ENCODE data around the gene GSTM4. TPM values are rescaled to one million over a fixed set of nuclear protein-coding genes. Genes with fewer than 3 reads are reported as not detected.

Gene GSTM4
- total and polyA plus RNA-seq, 2 of the 4 experiments (the other 2 are of a cell fraction) = 10.4 to 37.8 TPM

DNA sequence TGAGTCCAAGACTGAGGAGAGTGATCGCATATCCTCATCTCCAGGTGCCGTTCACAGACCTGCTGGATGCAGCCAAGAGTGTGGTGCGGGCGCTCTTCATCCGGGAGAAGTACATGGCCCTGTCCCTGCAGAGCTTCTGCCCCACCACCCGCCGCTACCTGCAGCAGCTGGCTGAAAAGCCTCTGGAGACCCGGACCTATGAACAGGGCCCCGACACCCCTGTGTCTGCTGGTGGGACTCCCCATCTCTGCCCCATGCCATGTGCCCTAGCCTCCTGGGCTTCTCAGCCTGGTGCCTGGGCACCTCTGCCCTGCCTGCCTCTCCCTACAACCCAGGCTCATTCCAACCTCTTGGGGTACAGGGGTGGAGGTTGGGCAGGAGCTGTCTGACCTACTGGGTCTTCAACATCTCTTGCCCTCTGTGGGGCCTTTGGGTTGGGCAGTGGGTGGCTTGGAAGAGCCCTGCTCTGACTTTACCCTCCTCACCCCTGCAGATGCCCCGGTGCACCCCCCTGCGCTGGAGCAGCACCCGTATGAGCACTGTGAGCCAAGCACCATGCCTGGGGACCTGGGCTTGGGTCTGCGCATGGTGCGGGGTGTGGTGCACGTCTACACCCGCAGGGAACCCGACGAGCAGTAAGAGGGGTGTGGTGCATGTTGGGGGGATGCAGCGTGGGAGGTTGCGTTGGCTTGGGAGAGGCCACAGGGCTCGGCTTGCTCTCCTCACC is 29.1 kb upstream of the GSTM4 start:
- no peak overlapping the region for H3K18ac ChIP-seq (ENCODE audit: low read depth, low read length)
- H2AK5ac ChIP-seq (ENCODE audit: low read depth, low read length) = no peak overlapping the region
- H3K9ac ChIP-seq (ENCODE audit: low read depth, low read length) = no peak overlapping the region
- H2BK15ac ChIP-seq (ENCODE audit: low read depth, low read length) = no peak overlapping the region
- H3K27me3 ChIP-seq (ENCODE audit: control insufficient read depth, insufficient read depth, low read length) = no peaks in the 10 kb centered on the region
- peak overlapping the region; percentile 32 for H2AFZ ChIP-seq (replicated peaks; ENCODE audit: low read length, poor library complexity)
- 97% methylated on average over 7 of the region's 21 CpGs; no CpG with 5 or more reads in 1 of the 2 experiments for WGBS, 2 experiments (ENCODE audit: extremely low coverage in 2 of 2, insufficient read length in 1 of 2)
- H3K4ac ChIP-seq (ENCODE audit: low read depth, low read length) = no peak overlapping the region
- H3K14ac ChIP-seq (replicated peaks; ENCODE audit: low read depth, low read length) = no peak overlapping the region
- no peak overlapping the region for H2BK5ac ChIP-seq (ENCODE audit: low read depth, low read length, poor library complexity, severe bottlenecking)
- H4K8ac ChIP-seq (ENCODE audit: low read depth in 2 of 2, low read length in 2 of 2) = no peak overlapping the region
- H3K56ac ChIP-seq (ENCODE audit: extremely low read depth, insufficient read depth, low read length) = no peak overlapping the region
- H3K9me3 ChIP-seq (ENCODE audit: control insufficient read depth, insufficient read depth, low read length) = no peaks in the 10 kb centered on the region
- H3K27ac ChIP-seq (ENCODE audit: insufficient read depth, low read length) = no peak overlapping the region
- ChIA-PET CTCF (no interaction called here), POLR2A (ENCODE audit: unreplicated experiment) (interaction anchor here (1.5 kb wide), 1 partner anchor 79 kb away, joined by 4 read pairs; the partner anchor contains the start of gene GNAI3)
- no peak for ATAC-seq (ENCODE audit: low read depth)
- peaks cover 14% of the 10 kb centered on the region; the same call in 1 of the 2 replicates for H3K9me1 ChIP-seq (ENCODE audit: insufficient read depth, low read length)
- H3K4me2 ChIP-seq (ENCODE audit: low read depth, low read length) = no peak overlapping the region
- no peak overlapping the region for H2BK20ac ChIP-seq (ENCODE audit: low read depth, low read length)
- peak overlapping the region; percentile 72 for H2AK9ac ChIP-seq (replicated peaks; ENCODE audit: low read depth, low read length, poor library complexity)
- H2BK120ac ChIP-seq (ENCODE audit: low read depth, low read length) = no peak overlapping the region
- H3K23ac ChIP-seq (ENCODE audit: low read depth, low read length) = no peak overlapping the region
- H3K4me3 ChIP-seq (ENCODE audit: insufficient read depth, low read depth, low read length) = no peak overlapping the region
- peaks cover 59% of the 10 kb centered on the region for H3K36me3 ChIP-seq (ENCODE audit: control insufficient read depth, insufficient read depth, low read length)
- no peak overlapping the region for H4K91ac ChIP-seq (ENCODE audit: insufficient read depth, low read depth, low read length)
- no peak for DNase-seq
- H4K20me1 ChIP-seq (ENCODE audit: insufficient read depth, low read length) = peaks cover 56% of the 10 kb centered on the region
- intact Hi-C loops (cut with micrococcal nuclease) (loop anchor here (10.0 kb wide), 1 partner anchor 342 kb away; the partner anchor contains the start of gene PSRC1), in situ Hi-C loops (cut with MboI; ENCODE audit: low sequenced_read_pairs) (no loop called here), dilution Hi-C loops (cut with HindIII; ENCODE audit: low sequenced_read_pairs, unreplicated experiment) (no loop called here)
- H3K4me1 ChIP-seq (ENCODE audit: control insufficient read depth, insufficient read depth, low read length) = peaks cover 27% of the 10 kb centered on the region
- no TSS peak for BruUV-seq (replicated peaks)
- no peak overlapping the region for H4K5ac ChIP-seq (ENCODE audit: low read depth, low read length)
- peaks cover 21 to 78% of the 10 kb centered on the region in 2 experiments for H3K79me1 ChIP-seq (ENCODE audit: low read depth in 1 of 2, low read length in 2 of 2)
- TF ChIP-seq, protein P1, sequence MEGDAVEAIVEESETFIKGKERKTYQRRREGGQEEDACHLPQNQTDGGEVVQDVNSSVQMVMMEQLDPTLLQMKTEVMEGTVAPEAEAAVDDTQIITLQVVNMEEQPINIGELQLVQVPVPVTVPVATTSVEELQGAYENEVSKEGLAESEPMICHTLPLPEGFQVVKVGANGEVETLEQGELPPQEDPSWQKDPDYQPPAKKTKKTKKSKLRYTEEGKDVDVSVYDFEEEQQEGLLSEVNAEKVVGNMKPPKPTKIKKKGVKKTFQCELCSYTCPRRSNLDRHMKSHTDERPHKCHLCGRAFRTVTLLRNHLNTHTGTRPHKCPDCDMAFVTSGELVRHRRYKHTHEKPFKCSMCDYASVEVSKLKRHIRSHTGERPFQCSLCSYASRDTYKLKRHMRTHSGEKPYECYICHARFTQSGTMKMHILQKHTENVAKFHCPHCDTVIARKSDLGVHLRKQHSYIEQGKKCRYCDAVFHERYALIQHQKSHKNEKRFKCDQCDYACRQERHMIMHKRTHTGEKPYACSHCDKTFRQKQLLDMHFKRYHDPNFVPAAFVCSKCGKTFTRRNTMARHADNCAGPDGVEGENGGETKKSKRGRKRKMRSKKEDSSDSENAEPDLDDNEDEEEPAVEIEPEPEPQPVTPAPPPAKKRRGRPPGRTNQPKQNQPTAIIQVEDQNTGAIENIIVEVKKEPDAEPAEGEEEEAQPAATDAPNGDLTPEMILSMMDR (conservative IDR thresholded peaks at IDR 0.05; ENCODE audit: low read depth, low read length) = no peak
- TF ChIP-seq, protein P2, sequence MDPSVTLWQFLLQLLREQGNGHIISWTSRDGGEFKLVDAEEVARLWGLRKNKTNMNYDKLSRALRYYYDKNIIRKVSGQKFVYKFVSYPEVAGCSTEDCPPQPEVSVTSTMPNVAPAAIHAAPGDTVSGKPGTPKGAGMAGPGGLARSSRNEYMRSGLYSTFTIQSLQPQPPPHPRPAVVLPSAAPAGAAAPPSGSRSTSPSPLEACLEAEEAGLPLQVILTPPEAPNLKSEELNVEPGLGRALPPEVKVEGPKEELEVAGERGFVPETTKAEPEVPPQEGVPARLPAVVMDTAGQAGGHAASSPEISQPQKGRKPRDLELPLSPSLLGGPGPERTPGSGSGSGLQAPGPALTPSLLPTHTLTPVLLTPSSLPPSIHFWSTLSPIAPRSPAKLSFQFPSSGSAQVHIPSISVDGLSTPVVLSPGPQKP (IDR thresholded peaks at IDR 0.05; ENCODE audit: borderline replicate concordance, low read depth, low read length) = no peak
- TF ChIP-seq RAD21 (IDR thresholded peaks at IDR 0.05; ENCODE audit: low read length) (no peak), MXI1 (IDR thresholded peaks at IDR 0.05; ENCODE audit: borderline replicate concordance, low read depth, low read length) (no peak), FOS (IDR thresholded peaks at IDR 0.05; ENCODE audit: low read depth, low read length) (no peak), NFE2L2 (IDR thresholded peaks at IDR 0.05; ENCODE audit: low read depth, low read length) (no peak), RCOR1 (IDR thresholded peaks at IDR 0.05; ENCODE audit: insufficient replicate concordance, low read length) (no peak), RFX5 (IDR thresholded peaks at IDR 0.05; ENCODE audit: low read depth, low read length) (no peak), SMC3 (IDR thresholded peaks at IDR 0.05; ENCODE audit: low read depth, low read length) (no peak), MAZ (IDR thresholded peaks at IDR 0.05; ENCODE audit: borderline replicate concordance, low read depth, low read length) (no peak), CEBPB (IDR thresholded peaks at IDR 0.05; ENCODE audit: low read depth, low read length) (no peak), CHD1 (IDR thresholded peaks at IDR 0.05; ENCODE audit: low read depth, low read length) (no peak), MAFK (IDR thresholded peaks at IDR 0.05; ENCODE audit: low read depth, low read length) (no peak), BHLHE40 (IDR thresholded peaks at IDR 0.05; ENCODE audit: low read depth, low read length) (no peak), POLR2A (IDR thresholded peaks at IDR 0.05; ENCODE audit: low read depth, low read length) (no peak)
